Astrocyte of the spinal cord (primary cell): Measurements from ENCODE around the gene TNP1.

Experiments
- DNase-seq: peaks from one replicate; pipeline ENCODE4 v3.0.0; 2011; ENCODE audit warnings: low read depth, low spot score
- H3K4me3 ChIP-seq: 2 replicates; pipeline ENCODE4 v1.5.1; 2011; ENCODE audit warnings: low read depth, mild to moderate bottlenecking, low read length, moderate library complexity
- in situ Hi-C: cut with HindIII; loops from 2 replicates; pipeline ENCODE4 v1.10.0; 2017; ENCODE audit warnings: low sequenced_read_pairs
- TF ChIP-seq, protein P1 (sequence below): IDR thresholded peaks from 2 replicates; pipeline ENCODE4 v1.5.1; 2012; ENCODE audit warnings: low read depth, mild to moderate bottlenecking, low read length, inconsistent platforms

The TNP1 gene, protein sequence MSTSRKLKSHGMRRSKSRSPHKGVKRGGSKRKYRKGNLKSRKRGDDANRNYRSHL

DNA sequence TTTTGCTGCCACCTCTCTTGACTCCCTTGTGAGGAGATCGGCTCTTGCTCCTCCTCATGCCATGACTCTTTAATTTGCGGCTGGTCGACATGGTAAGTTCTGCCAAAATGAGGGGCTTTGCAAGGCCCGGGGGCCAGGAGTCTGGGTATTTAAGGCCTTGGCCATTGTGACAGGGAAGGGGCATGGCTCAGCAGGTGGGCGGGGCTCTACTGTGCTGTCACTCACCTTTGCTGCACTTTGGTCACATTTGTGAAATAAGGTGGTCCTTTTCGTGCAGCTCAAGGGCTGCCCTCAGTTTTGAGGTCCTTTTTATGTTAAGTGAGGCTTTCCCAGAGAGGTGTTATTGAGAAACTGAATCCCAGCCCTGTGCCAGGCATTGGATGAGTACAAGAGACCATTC, at the start of gene TNP1:
TSS of gene TNP1 (minus strand) at position 121 of the 400 bp plus-strand sequence. CDS start at position 91, 30 bp downstream.
- in situ Hi-C loops = no loop called here
- TF ChIP-seq, protein P1, sequence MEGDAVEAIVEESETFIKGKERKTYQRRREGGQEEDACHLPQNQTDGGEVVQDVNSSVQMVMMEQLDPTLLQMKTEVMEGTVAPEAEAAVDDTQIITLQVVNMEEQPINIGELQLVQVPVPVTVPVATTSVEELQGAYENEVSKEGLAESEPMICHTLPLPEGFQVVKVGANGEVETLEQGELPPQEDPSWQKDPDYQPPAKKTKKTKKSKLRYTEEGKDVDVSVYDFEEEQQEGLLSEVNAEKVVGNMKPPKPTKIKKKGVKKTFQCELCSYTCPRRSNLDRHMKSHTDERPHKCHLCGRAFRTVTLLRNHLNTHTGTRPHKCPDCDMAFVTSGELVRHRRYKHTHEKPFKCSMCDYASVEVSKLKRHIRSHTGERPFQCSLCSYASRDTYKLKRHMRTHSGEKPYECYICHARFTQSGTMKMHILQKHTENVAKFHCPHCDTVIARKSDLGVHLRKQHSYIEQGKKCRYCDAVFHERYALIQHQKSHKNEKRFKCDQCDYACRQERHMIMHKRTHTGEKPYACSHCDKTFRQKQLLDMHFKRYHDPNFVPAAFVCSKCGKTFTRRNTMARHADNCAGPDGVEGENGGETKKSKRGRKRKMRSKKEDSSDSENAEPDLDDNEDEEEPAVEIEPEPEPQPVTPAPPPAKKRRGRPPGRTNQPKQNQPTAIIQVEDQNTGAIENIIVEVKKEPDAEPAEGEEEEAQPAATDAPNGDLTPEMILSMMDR = no peak
- no peak for DNase-seq
- H3K4me3 ChIP-seq = no peak within 1 kb of the TSS

DNA sequence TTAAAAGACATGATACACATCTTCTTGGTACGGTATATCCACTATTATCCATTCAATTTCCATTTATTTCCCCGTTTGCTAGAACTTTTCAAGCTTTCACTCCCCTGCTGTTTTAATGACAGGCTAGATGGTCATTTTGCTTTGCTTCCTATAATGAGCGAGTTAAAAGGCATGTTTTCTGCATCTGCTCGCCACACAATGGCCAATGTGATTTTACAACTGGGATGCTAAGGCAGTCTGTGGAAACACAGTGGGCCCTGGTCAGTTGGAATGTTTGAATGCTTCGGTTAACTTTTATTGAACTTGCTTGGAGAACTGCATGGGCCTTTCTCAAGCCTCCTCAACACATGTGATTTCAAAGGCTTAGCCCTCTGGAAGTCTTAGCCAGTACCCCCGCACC, 48.4 kb upstream of the TNP1 start:
- DNase-seq = peak; percentile 32
- H3K4me3 ChIP-seq = no peak overlapping the region
- TF ChIP-seq, protein P1 = no peak
- in situ Hi-C loops = no loop called here

DNA sequence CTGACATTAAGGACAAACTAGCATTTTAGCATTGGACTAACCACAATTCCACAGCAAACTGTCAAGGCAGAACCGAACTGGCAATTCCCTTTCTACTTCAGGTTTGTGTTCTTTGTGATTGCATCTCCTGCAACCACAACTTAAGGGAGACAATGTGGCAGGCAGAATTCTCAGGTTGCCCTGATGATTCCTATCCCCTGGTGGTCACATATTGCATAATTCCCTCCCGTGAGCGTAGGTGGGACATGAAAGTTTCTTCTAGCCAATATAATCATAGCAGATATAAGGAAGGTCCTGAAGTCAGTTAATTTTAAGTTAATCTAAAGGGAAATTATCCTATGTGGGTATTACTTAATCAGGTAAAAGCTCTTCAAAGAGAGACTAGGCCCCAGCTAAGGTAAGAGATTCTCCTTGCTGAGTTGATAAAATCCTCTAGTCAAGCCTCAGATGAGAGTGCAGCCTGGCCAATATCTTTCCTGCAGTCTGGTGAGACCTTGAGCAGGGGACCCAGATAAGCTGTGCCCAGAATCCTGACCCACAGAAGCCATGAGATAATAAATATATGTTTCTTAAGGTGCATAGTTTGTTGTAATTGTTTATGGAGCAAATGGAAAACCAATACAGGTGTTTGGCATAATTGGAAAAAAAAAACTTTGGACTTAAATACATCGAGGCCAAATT, 45.9 kb upstream of the TNP1 start:
- H3K4me3 ChIP-seq = no peak overlapping the region
- in situ Hi-C loops = no loop called here
- TF ChIP-seq, protein P1 = no peak
- no peak for DNase-seq

DNA sequence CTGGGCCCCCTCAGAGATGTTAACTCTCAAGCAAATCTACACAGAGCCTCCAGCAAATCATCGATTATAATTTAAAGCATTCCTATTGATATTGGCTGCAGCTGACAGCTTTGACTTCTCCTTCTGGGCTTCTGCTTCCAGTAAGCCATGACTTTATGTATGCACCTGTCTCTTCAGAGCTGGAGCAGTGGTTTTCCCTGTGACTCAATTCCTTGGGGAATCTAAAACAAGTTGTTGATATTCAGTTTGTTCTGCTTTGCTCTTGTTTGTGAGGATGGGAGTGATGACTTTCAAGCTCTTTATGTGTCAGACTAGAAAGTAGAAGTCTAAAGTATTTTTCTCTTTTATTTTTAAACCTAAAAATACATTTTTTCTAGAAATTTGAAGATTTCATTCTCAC, 45.1 kb upstream of the TNP1 start:
- no peak overlapping the region for H3K4me3 ChIP-seq
- TF ChIP-seq, protein P1 = no peak
- in situ Hi-C loops = no loop called here
- no peak for DNase-seq

DNA sequence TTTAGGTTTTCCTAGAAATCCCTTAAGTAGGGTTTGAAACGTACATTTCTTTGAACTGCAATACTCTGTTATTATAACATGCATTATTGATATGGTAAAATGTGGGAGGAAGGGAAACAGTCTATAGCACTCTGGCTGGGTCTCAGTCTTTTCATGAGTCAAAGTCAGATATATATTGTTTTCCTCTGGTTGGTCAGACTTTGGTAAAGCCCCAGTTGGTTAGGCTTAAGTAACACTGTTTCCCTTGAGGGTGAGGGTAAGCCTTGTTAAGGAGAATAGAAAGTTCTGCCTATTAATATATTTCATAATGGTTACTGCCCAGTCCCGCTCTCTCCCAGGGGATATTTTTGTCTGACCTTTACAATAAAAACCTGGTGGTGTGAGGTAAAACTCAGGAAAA, 44.7 kb upstream of the TNP1 start:
- in situ Hi-C loops = no loop called here
- no peak overlapping the region for H3K4me3 ChIP-seq
- DNase-seq = no peak
- TF ChIP-seq, protein P1 = no peak

DNA sequence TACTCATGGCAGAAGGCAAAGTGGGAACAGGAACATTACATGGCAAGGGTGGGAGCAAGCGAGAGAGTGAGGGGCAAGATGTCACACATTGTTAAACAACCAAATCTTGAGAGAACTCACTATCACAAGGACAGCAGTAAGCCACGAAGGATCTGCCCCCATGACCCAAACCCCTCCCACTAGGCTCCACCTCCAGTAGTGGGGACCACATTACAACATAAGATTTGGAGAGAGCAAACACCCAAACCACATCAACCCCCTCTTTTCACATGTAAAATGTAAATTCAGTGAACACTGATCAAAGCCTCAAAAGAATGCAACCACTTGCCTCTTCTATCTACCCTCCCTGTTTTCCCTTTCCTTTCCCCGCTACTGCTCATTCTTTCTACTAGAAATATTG, 43.6 kb upstream of the TNP1 start:
- no peak overlapping the region for H3K4me3 ChIP-seq
- TF ChIP-seq, protein P1 = no peak
- DNase-seq = no peak
- in situ Hi-C loops = no loop called here

DNA sequence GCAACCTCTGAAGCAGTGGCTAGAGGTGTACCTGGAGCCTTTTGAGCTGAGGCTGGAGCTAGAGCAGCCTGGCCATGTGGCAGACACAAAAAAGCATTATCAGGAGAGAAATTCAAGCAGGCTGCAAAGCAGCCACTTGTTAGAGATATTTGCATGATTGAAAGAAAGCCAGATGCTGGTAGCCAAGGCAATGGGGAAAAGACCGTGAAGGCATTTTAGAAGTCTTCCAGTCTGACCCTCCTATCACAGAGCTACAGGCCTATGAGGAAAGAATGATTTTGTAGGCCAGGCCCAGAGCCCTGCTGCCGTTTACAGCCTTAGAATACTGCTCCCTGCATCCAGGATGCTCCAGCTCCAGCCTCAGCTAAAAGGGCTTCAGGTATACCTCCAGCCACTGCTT, 41.4 kb upstream of the TNP1 start:
- TF ChIP-seq, protein P1 = no peak
- H3K4me3 ChIP-seq = no peak overlapping the region
- in situ Hi-C loops = no loop called here
- no peak for DNase-seq
